Right renal pelvis (tissue), 4 donors: ENCODE measurements around the gene JAK1. TPM values are rescaled to one million over a fixed set of nuclear protein-coding genes. Genes with fewer than 3 reads are reported as not detected.
A peak's percentile ranks its signal among the peaks of the same experiment; 100 is the strongest.
"Not testable (repeated sequence)": the region's sequence is repeated elsewhere in the genome, so short reads cannot be mapped to it uniquely, and the experiment has no call there.

Experiments used
- DNase-seq, 4 donors: peaks; one replicate each; pipeline ENCODE4 v3.0.0-alpha.2; 2013; ENCODE audit warnings: low read depth in 4 of 4, low spot score in 3 of 4, missing footprints in 1 of 4
- polyA plus RNA-seq, 4 donors: library from polyadenylated mRNA; unstranded; fragments of 120-200 nt; gene quantifications; one replicate each; pipeline ENCODE4 v1.2.1, GENCODE V29; 2013; ENCODE audit not compliant: insufficient read length in 4 of 4

The JAK1 gene
- polyA plus RNA-seq, 4 donors: 95.2 to 118 (median 113) TPM

GRCh38 chr1:64925594-64925993 is 40.8 kb downstream of the JAK1 start:
- DNase-seq: no peak

- no peak for DNase-seq
Measured at GRCh38 chr1:64923294-64923718, 43.0 kb downstream of the JAK1 start.

DNA sequence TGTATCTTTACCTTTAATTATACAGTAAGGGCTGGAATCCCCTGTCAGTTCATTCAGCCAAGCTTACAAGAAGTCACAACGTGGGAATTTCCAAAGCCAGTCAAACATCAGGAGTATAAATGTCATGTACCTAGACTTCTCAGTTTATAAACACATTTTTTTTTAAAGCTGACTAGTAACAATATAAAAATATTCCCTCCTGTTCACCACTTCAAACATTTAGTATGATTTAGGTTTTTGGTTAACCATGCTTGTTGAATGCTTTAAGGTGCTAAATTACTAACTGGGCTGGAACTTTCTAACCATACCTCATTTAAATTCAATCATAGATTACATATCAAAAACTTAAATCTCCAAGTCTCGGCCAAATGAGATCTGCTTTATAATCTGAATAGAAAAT is 44.0 kb downstream of the JAK1 start:
- DNase-seq: no peak

GRCh38 chr1:64921771-64922170 is 44.6 kb downstream of the JAK1 start:
- no peak for DNase-seq

- DNase-seq: no peak
Measured at GRCh38 chr1:64920941-64921589, 45.3 kb downstream of the JAK1 start.

GRCh38 chr1:64919120-64919519 is 47.2 kb downstream of the JAK1 start:
- not testable (repeated sequence) for DNase-seq

DNA sequence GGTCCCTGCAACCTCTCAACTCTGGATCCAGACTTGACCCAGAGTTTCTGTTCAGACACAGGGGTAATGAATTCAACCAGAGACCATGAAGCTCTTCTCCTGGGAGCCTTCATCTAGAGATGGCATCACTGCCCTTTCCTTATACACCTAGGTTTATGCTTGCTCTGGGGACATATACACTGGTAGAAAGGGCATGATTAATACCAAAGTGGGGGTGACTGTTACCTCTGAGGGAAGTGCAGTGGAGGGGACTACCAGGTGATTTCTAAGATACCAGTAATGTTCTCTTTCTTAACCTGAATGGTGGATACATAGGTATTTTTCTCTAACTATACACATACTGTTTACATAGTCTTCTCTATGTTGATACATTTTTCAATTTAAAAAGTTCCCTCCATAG is 48.4 kb downstream of the JAK1 start:
- no peak for DNase-seq

GRCh38 chr1:64917328-64917861 is 49.0 kb downstream of the JAK1 start:
- DNase-seq: no peak

DNA sequence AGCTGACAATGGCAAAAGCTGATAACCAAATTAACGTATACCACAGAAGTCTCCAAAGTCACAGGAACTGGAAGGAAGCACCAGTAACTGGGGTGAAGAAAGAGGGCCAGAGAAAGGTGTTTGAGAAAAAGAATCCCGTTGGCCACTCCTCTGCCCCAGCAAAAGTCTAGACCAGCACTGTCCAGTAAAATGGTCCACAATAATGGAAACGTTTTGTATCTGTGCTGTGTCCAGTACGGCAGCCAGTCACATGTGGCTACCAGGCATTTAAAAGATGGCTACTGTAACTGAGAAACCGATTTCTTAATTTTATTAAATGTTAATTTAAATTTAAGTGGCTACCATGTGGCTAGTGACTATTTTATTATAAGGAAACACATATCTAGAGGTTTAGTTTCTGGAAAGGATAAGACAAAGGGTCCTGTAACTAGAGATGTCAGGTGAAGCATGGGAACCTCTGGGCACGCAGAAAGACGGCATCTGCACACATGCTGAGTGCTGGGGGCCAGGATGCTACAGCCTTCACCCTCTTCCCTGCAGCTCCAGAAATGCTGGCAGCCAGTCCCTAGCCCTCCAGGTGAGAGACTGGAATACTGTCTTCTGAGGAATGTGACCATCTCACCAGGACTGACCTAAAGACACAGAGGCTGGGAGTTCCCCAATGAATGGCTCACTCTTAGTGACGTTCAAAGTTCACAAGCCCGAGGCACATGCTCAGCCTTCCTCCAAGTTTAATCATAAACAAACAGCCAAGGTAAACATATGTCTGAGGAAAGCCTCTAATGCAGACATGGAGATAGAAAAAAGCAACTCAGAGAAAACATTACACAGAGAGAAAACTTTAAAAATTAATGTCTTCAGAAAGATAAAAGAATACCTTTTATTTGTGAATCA is 50.7 kb downstream of the JAK1 start:
- peak in 1 of 4 donors; percentile 17 for DNase-seq

GRCh38 chr1:64913361-64914015 is 52.9 kb downstream of the JAK1 start:
- no peak for DNase-seq

DNA sequence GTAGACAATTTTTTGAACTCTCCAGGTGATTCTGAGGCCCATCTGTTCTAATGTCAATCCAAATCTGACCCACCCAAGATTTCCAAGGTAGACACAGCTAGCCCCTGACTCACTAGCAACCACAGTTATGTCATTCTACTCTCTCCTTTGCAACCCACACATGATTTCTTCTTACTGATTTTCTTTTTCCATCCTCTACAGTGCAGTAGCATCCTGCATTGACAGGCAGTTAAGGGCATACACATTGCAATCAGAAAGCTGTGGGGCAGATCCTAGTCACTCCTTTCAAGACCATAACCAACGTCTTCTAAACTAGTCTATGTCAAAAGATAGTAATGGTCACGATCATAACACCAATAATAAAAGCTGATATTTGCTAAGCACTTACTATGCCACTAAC is 54.2 kb downstream of the JAK1 start:
- no peak for DNase-seq

- DNase-seq: no peak
Measured at GRCh38 chr1:64911326-64911725, 55.0 kb downstream of the JAK1 start.

DNA sequence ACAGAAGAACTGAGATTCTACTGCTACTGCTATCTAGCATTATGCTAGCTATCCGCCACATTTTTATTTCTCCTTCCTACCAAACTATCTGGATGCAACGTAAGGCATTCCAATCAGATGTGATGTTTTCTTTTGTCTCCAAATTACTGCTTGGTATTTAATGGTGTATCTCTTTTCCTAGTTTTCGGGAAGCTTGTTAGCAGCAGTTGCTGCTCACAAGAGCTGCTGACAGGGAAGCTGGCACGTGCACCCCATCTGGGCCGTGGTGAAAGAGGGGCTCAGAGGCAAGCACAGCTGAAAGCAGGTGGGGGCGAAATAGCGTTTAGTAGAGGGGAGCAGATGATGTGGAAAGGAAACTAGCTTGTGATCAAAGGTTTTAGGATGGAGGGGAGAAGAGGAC is 57.3 kb downstream of the JAK1 start:
- no peak for DNase-seq

- no peak for DNase-seq
Measured at GRCh38 chr1:64908575-64908974, 57.8 kb downstream of the JAK1 start.

- DNase-seq: no peak
Measured at GRCh38 chr1:64906447-64906846, 59.9 kb downstream of the JAK1 start.

- no peak for DNase-seq
Measured at GRCh38 chr1:64903593-64903992, 62.8 kb downstream of the JAK1 start.

- no peak for DNase-seq
Measured at GRCh38 chr1:64901663-64902062, 64.7 kb downstream of the JAK1 start.

GRCh38 chr1:64900916-64901315 is 65.4 kb downstream of the JAK1 start:
- no peak for DNase-seq

GRCh38 chr1:64898107-64898861 is 68.1 kb downstream of the JAK1 start:
- DNase-seq: peak in 1 of 4 donors; percentile 22

DNA sequence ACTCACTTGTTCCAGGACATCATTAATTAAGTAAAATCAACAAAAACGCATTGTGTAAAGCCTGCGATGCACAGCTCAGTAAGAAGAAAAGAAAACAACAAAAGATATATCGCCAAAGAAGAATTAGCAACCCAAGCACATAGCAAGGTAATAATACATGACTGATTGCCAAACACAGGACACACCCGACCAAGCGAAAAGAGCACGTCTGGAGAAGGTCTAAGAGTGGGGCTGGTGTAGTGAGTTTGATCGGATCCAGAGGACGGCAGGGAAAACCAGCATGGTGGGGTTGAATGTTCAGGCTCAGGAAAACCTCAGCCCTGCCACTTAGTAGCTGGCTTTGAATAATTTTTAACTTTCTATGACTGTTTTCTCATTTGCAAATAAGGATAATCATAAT is 69.8 kb downstream of the JAK1 start:
- DNase-seq: no peak
